T-helper 2 cell (primary cell): ENCODE data around the gene AHRR.
"Not testable (repeated sequence)": the region's sequence is repeated elsewhere in the genome, so short reads cannot be mapped to it uniquely, and the experiment has no call there.

Source experiments
- DNase-seq, 5 experiments: peaks; one replicate each; pipeline versions ENCODE4 v3.0.0 to v3.0.0-alpha.2; 2012 to 2022

AHRR gene

GRCh38 chr5:378976-379742 lies 57.6 kb downstream of the AHRR start:
- DNase-seq: peak in 1 of 5 experiments; percentile 64

- DNase-seq: no peak
These were observed 59.3 kb downstream of the AHRR start for GRCh38 chr5:380701-381309.

- no peak for DNase-seq
These were observed 61.6 kb downstream of the AHRR start for GRCh38 chr5:383066-383465.

GRCh38 chr5:383621-384020 lies 62.1 kb downstream of the AHRR start:
- no peak for DNase-seq

- DNase-seq: not testable (repeated sequence)
These were observed 63.1 kb downstream of the AHRR start for GRCh38 chr5:384576-384975.

- DNase-seq: no peak
These were observed 63.8 kb downstream of the AHRR start for GRCh38 chr5:385321-385720.

- DNase-seq: no peak
These were observed 65.2 kb downstream of the AHRR start for GRCh38 chr5:386432-387341.

- no peak for DNase-seq
These were observed 66.2 kb downstream of the AHRR start for GRCh38 chr5:387491-388265.

- no peak for DNase-seq
These were observed 67.0 kb downstream of the AHRR start for GRCh38 chr5:388266-389196.

GRCh38 chr5:389197-389821 lies 67.8 kb downstream of the AHRR start:
- DNase-seq: no peak

- no peak for DNase-seq
These were observed 68.5 kb downstream of the AHRR start for GRCh38 chr5:389891-390622.

- DNase-seq: no peak
These were observed 69.3 kb downstream of the AHRR start for GRCh38 chr5:390623-391491.

- DNase-seq: peak in 4 of 5 experiments; percentile 20 to 99 (median 54)
These were observed 71.0 kb downstream of the AHRR start for GRCh38 chr5:392431-392988.

- DNase-seq: no peak
These were observed 72.3 kb downstream of the AHRR start for GRCh38 chr5:393846-394275.

GRCh38 chr5:394671-395155 lies 73.2 kb downstream of the AHRR start:
- no peak for DNase-seq

GRCh38 chr5:395156-395920 lies 73.8 kb downstream of the AHRR start:
- DNase-seq: no peak

- no peak for DNase-seq
These were observed 74.5 kb downstream of the AHRR start for GRCh38 chr5:395921-396530.
